Measurements from ENCODE around the gene NAV2.

DNA sequence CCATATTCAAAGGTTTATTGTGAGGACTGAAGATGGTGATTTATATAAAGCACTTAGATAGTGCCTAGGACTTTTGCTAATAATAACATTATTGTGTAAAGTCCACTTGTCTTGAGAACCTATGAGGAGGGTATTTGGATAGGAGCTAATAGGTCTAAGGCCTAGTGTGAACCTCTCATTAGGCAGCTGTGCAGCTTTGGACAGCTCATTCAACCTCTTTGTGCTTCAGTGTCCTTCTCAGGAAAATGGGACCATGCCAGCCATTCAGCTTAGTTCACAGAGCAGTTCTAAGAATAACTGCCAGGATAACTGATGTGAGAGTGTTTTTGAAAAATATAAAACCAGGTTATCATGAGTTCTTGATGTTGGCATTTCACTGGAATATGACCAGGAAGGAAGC, 56.2 kb downstream of the NAV2 start:
- TF ChIP-seq, protein P1, sequence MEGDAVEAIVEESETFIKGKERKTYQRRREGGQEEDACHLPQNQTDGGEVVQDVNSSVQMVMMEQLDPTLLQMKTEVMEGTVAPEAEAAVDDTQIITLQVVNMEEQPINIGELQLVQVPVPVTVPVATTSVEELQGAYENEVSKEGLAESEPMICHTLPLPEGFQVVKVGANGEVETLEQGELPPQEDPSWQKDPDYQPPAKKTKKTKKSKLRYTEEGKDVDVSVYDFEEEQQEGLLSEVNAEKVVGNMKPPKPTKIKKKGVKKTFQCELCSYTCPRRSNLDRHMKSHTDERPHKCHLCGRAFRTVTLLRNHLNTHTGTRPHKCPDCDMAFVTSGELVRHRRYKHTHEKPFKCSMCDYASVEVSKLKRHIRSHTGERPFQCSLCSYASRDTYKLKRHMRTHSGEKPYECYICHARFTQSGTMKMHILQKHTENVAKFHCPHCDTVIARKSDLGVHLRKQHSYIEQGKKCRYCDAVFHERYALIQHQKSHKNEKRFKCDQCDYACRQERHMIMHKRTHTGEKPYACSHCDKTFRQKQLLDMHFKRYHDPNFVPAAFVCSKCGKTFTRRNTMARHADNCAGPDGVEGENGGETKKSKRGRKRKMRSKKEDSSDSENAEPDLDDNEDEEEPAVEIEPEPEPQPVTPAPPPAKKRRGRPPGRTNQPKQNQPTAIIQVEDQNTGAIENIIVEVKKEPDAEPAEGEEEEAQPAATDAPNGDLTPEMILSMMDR (IDR thresholded peaks at IDR 0.05), result no peak
- TF ChIP-seq POLR2A (IDR thresholded peaks at IDR 0.05) (no peak), EP300 (IDR thresholded peaks at IDR 0.05) (no peak)
